ENCODE data around the gene CABLES1.
"Not testable (repeated sequence)": the region's sequence is repeated elsewhere in the genome, so short reads cannot be mapped to it uniquely, and the experiment has no call there.

CABLES1 gene

DNA sequence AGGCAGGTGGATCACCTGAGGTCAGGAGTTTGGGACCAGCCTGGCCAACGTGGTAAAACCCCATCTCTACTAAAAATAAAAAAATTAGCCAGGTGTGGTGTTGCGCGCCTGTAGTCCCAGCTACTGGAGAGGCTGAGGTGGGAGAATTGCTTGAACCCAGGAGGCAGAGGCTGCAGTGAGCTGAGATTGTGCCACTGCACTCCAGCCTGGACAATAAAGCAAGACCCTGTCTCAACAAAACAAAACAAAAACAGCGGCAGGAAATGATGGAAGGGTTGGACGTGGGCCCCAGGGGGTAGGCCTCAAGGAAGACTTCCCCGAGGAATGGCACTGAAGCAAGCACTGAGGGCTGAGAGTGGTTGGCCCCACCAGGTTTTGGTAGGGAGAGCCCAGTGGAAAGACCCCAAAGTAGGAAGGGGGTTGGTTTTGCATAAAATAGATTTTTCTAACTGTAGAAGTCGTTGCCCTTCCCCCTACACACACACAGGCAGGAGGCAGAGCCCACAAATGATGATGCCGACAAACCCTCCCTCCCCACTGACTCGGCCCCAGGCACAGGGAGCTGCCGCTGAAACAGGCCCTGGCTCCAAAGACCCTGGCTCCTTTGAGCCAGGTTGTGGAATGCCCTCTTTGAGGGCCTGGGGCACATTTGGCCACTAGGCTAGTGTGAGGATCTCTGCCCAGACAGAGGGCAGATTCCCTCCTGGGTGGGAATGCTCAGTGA lies 104.8 kb downstream of the CABLES1 start:
- TF ChIP-seq, protein P1, sequence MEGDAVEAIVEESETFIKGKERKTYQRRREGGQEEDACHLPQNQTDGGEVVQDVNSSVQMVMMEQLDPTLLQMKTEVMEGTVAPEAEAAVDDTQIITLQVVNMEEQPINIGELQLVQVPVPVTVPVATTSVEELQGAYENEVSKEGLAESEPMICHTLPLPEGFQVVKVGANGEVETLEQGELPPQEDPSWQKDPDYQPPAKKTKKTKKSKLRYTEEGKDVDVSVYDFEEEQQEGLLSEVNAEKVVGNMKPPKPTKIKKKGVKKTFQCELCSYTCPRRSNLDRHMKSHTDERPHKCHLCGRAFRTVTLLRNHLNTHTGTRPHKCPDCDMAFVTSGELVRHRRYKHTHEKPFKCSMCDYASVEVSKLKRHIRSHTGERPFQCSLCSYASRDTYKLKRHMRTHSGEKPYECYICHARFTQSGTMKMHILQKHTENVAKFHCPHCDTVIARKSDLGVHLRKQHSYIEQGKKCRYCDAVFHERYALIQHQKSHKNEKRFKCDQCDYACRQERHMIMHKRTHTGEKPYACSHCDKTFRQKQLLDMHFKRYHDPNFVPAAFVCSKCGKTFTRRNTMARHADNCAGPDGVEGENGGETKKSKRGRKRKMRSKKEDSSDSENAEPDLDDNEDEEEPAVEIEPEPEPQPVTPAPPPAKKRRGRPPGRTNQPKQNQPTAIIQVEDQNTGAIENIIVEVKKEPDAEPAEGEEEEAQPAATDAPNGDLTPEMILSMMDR (IDR thresholded peaks at IDR 0.05; ENCODE audit: insufficient read depth, low read length, poor library complexity, severe bottlenecking): no peak

DNA sequence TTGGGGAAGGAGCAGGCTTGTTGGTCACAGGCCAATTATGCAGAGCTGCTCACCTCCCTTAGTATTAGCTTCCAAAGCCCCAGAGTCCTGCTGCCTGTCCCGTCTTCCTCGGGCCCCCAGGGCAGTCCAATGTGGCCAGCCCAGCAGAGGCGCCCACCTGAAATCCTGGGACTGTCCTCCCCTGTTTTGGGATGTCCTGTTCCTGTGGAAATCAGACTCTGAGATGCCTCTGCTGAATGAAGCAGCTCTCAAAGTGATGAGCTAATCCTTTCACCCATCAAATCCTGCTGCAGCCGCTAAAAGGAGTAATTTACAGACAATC lies 105.3 kb downstream of the CABLES1 start:
- H3K27me3 ChIP-seq (replicated peaks; ENCODE audit: control insufficient read depth, insufficient read depth, low read length): no peaks in the 10 kb centered on the region
- TF ChIP-seq, protein P1 (IDR thresholded peaks at IDR 0.05; ENCODE audit: insufficient read depth, low read length, poor library complexity, severe bottlenecking): no peak
- DNase-seq (ENCODE audit: extremely low read depth, insufficient read length): no peak
- peaks cover 1% of the 10 kb centered on the region for H3K36me3 ChIP-seq (ENCODE audit: control insufficient read depth, insufficient read depth, low read length)
- no peak overlapping the region for H3K4me3 ChIP-seq (replicated peaks; ENCODE audit: low read depth, low read length)

More for the DNA sequence above, 104.8 kb downstream of the CABLES1 start:
- no peak for DNase-seq (ENCODE audit: extremely low read depth, insufficient read length)
- Histone ChIP-seq H3K4me3 (replicated peaks; ENCODE audit: low read depth, low read length) (no peak overlapping the region), H3K27me3 (replicated peaks; ENCODE audit: control insufficient read depth, insufficient read depth, low read length) (no peaks in the 10 kb centered on the region), H3K36me3 (ENCODE audit: control insufficient read depth, insufficient read depth, low read length) (no peaks in the 10 kb centered on the region; the same call in 1 of the 2 replicates)

DNA sequence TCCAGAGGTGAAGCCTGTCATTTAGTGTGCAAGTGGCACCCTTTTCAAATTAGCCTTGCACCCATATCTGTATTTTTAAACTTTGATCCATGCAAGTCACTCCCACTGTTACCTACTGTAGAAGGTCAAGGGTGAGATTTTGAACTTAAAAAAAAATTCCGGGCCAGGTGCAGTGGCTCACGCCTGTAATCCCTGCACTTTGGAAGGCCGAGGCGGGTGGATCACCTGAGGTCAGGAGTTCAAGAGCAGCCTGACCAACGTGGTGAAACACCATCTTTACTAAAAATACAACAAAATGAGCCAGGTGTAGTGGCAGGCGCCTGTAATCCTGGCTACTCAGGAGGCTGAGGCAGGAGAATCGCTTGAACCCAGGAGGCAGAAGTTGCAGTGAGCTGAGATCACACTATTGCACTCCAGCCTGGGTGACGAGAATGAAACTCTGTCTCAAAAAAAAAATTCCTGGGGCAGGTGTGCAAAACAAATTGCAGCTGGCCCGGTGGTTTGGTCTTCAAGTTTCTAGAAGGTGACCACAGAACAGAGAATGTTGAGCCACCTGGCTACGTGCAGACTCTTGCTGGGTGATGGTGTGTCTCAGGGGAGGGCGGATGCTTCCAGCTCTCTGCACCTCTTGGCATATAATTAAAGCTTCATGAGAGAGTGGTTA lies 106.7 kb downstream of the CABLES1 start:
- H3K36me3 ChIP-seq (ENCODE audit: control insufficient read depth, insufficient read depth, low read length); H3K4me3 ChIP-seq (replicated peaks; ENCODE audit: low read depth, low read length); H3K27me3 ChIP-seq (replicated peaks; ENCODE audit: control insufficient read depth, insufficient read depth, low read length): not testable (repeated sequence)
- DNase-seq (ENCODE audit: extremely low read depth, insufficient read length): peak; percentile 76

DNA sequence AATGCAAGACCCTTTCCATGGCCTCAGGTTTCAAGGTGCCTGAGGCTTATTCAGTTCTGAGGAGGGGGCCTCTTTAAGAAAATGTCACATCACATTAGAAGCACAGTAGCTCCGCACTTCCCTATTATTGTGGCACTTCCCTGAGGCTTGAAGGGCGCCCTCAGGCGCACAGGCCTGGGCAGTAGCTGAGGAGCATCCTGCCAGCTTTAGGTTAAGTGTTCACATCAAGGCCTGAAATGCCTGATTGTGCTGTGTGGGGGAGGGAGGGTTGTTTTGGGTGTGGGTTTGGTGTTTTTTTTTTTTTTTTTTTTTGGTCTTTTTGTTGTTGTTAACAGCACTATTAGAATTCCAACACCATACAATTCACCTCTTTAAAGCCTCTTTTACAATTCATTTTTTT lies 107.9 kb downstream of the CABLES1 start:
- TF ChIP-seq, protein P1 (IDR thresholded peaks at IDR 0.05; ENCODE audit: insufficient read depth, low read length, poor library complexity, severe bottlenecking): no peak
- H3K36me3 ChIP-seq (ENCODE audit: control insufficient read depth, insufficient read depth, low read length): peaks cover 6% of the 10 kb centered on the region
- no peak for DNase-seq (ENCODE audit: extremely low read depth, insufficient read length)
- H3K4me3 ChIP-seq (replicated peaks; ENCODE audit: low read depth, low read length): no peak overlapping the region
- no peaks in the 10 kb centered on the region for H3K27me3 ChIP-seq (replicated peaks; ENCODE audit: control insufficient read depth, insufficient read depth, low read length)

DNA sequence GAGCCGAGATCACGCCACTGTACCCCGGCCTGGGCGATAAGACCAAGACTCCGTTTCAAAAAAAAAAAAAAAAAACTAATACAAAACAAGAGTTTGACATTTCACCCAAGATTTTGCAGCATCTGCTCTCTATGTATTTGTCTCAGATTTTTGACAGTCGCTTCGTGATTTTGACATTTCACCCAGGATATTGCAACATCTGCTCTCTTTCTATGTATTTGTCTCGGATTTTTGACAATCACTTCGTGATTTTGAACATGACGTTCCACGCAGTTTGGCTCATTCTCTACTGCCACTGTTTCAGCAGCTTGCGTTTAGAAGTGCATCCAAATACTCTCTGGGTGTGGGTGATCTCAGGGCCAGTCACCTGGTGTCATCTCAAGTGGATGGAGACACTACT lies 108.5 kb downstream of the CABLES1 start:
- Histone ChIP-seq H3K27me3 (replicated peaks; ENCODE audit: control insufficient read depth, insufficient read depth, low read length) (no peaks in the 10 kb centered on the region), H3K36me3 (ENCODE audit: control insufficient read depth, insufficient read depth, low read length) (peaks cover 6% of the 10 kb centered on the region), H3K4me3 (replicated peaks; ENCODE audit: low read depth, low read length) (no peak overlapping the region)
- TF ChIP-seq, protein P1 (IDR thresholded peaks at IDR 0.05; ENCODE audit: insufficient read depth, low read length, poor library complexity, severe bottlenecking): no peak
- no peak for DNase-seq (ENCODE audit: extremely low read depth, insufficient read length)

DNA sequence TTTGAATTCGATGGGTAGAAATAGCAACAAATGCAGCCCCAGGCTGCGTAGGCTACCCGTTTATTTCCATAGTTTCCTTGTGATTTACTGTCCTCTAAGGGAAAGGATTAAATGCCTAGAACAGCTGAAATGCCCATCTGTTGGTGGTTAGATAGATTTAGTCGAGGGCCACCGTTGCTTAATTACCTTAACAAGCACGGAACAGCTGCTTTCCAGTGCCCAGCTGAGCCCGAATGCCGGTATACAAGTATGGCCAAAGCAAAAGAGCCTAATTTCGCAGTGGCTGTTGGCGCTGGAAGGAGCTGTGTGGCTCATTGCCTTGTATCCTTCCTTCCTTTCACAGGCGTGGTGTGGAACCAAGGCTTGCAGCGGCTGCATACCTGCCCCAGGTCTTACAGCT lies 109.1 kb downstream of the CABLES1 start:
- TF ChIP-seq, protein P1 (IDR thresholded peaks at IDR 0.05; ENCODE audit: insufficient read depth, low read length, poor library complexity, severe bottlenecking): no peak
- no peaks in the 10 kb centered on the region for H3K27me3 ChIP-seq (replicated peaks; ENCODE audit: control insufficient read depth, insufficient read depth, low read length)
- DNase-seq (ENCODE audit: extremely low read depth, insufficient read length): no peak
- no peak overlapping the region for H3K4me3 ChIP-seq (replicated peaks; ENCODE audit: low read depth, low read length)
- H3K36me3 ChIP-seq (ENCODE audit: control insufficient read depth, insufficient read depth, low read length): peaks cover 6% of the 10 kb centered on the region
